ENCODE data around the gene FBXO5. TPM values are rescaled to one million over a fixed set of nuclear protein-coding genes. Genes with fewer than 3 reads are reported as not detected.
A peak's percentile ranks its signal among the peaks of the same experiment; 100 is the strongest.

The FBXO5 gene
- total RNA-seq, 5 donors from 2014 or later (not counting 1 experiment from before 2014, with no cell fraction given), result 4.4 to 9.3 (median 8.1) TPM

GRCh38 chr6:153024709-153025017 lies 41.8 kb upstream of the FBXO5 start:
- Mint-ChIP-seq H3K27ac (no peak overlapping the region), H3K9me3 (no peaks in the 10 kb centered on the region), H3K27me3 (peaks cover 6 to 21% of the 10 kb centered on the region in 2 donors), H3K4me1 (no peaks in the 10 kb centered on the region), H3K36me3 (no peaks in the 10 kb centered on the region), H3K4me3 (no peak overlapping the region)
- no CpG with 5 or more reads among the region's 1 CpG for WGBS (ENCODE audit: insufficient coverage)
- no peak overlapping the region for H3K27ac ChIP-seq (ENCODE audit: low read length)
- CTCF ChIA-PET, result interaction anchor here (0.5 to 1.6 kb wide), 6 partner anchors 24 to 1128 kb away, joined by 3 to 7 read pairs (median 4); no protein-coding TSS in a partner anchor
- DNase-seq, result no peak
- no peaks in the 10 kb centered on the region for H3K36me3 ChIP-seq (ENCODE audit: control insufficient read depth in 2 of 2, extremely low read depth in 1 of 2, insufficient read depth in 1 of 2, low read length in 1 of 2)
- no peaks in the 10 kb centered on the region for H3K27me3 ChIP-seq (replicated peaks in 1 of 2; ENCODE audit: control insufficient read depth in 2 of 2, extremely low read depth in 1 of 2, insufficient read depth in 2 of 2, low read length in 1 of 2)
- POLR2A ChIA-PET, result interaction anchor here in 1 of 2 donors (0.7 kb wide), 1 partner anchor 11 kb away, joined by 3 read pairs; no protein-coding TSS in a partner anchor
- no peak for ATAC-seq (replicated peaks in 1 of 4)
- H3K9me3 ChIP-seq, result no peaks in the 10 kb centered on the region
- no peaks in the 10 kb centered on the region for H3K4me1 ChIP-seq (ENCODE audit: control insufficient read depth in 1 of 2, extremely low read depth in 1 of 2, insufficient read depth in 2 of 2, low read length in 2 of 2)
- H3K4me3 ChIP-seq (ENCODE audit: control insufficient read depth in 1 of 2, extremely low read depth in 1 of 2, low read length in 1 of 2), result no peak overlapping the region

GRCh38 chr6:153023977-153024708 lies 41.3 kb upstream of the FBXO5 start:
- Mint-ChIP-seq H3K4me1 (no peaks in the 10 kb centered on the region), H3K27me3 (peaks cover 6 to 21% of the 10 kb centered on the region in 2 donors), H3K27ac (no peak overlapping the region), H3K4me3 (no peak overlapping the region), H3K9me3 (no peaks in the 10 kb centered on the region), H3K36me3 (no peaks in the 10 kb centered on the region)
- H3K9me3 ChIP-seq, result no peaks in the 10 kb centered on the region
- H3K4me1 ChIP-seq (ENCODE audit: control insufficient read depth in 1 of 2, extremely low read depth in 1 of 2, insufficient read depth in 2 of 2, low read length in 2 of 2), result no peaks in the 10 kb centered on the region
- DNase-seq (peak in 25 of 35 experiments; percentile 3 to 78 (median 18)), ATAC-seq (replicated peaks in 1 of 4) (peak; percentile 71 to 83 (median 77))
- CTCF ChIA-PET, result interaction anchor here in 1 of 2 donors (0.6 to 1.1 kb wide), 3 partner anchors 69 to 1128 kb away, joined by 3 to 6 read pairs (median 4); no protein-coding TSS in a partner anchor
- H3K27me3 ChIP-seq (replicated peaks in 1 of 2; ENCODE audit: control insufficient read depth in 2 of 2, extremely low read depth in 1 of 2, insufficient read depth in 2 of 2, low read length in 1 of 2), result no peaks in the 10 kb centered on the region
- 23% methylated on average over 4 of the region's 6 CpGs for WGBS (ENCODE audit: insufficient coverage)
- POLR2A ChIA-PET, result no interaction called here
- H3K36me3 ChIP-seq (ENCODE audit: control insufficient read depth in 2 of 2, extremely low read depth in 1 of 2, insufficient read depth in 1 of 2, low read length in 1 of 2), result no peaks in the 10 kb centered on the region
- no peak overlapping the region for H3K27ac ChIP-seq (ENCODE audit: low read length)
- H3K4me3 ChIP-seq (ENCODE audit: control insufficient read depth in 1 of 2, extremely low read depth in 1 of 2, low read length in 1 of 2), result no peak overlapping the region

GRCh38 chr6:153018355-153018754 lies 35.5 kb upstream of the FBXO5 start:
- no peaks in the 10 kb centered on the region for H3K4me1 ChIP-seq (ENCODE audit: control insufficient read depth in 1 of 2, extremely low read depth in 1 of 2, insufficient read depth in 2 of 2, low read length in 2 of 2)
- no peak overlapping the region for H3K4me3 ChIP-seq (ENCODE audit: control insufficient read depth in 1 of 2, extremely low read depth in 1 of 2, low read length in 1 of 2)
- H3K27me3 ChIP-seq (replicated peaks in 1 of 2; ENCODE audit: control insufficient read depth in 2 of 2, extremely low read depth in 1 of 2, insufficient read depth in 2 of 2, low read length in 1 of 2), result no peaks in the 10 kb centered on the region
- no peak for ATAC-seq (replicated peaks in 1 of 4)
- no CpG with 5 or more reads among the region's 3 CpGs for WGBS (ENCODE audit: insufficient coverage)
- ChIA-PET CTCF (interaction anchor here in 1 of 2 donors (1.1 kb wide), 1 partner anchor 70 kb away, joined by 3 read pairs; no protein-coding TSS in a partner anchor), POLR2A (no interaction called here)
- Mint-ChIP-seq H3K36me3 (no peaks in the 10 kb centered on the region), H3K9me3 (no peaks in the 10 kb centered on the region), H3K4me3 (no peak overlapping the region), H3K27me3 (peaks cover 15 to 19% of the 10 kb centered on the region in 2 donors), H3K27ac (no peak overlapping the region), H3K4me1 (no peaks in the 10 kb centered on the region)
- H3K9me3 ChIP-seq, result no peaks in the 10 kb centered on the region
- no peak overlapping the region for H3K27ac ChIP-seq (ENCODE audit: low read length)
- no peak for DNase-seq
- H3K36me3 ChIP-seq (ENCODE audit: control insufficient read depth in 2 of 2, extremely low read depth in 1 of 2, insufficient read depth in 1 of 2, low read length in 1 of 2), result no peaks in the 10 kb centered on the region

- POLR2A ChIA-PET, result no interaction called here
Measured at GRCh38 chr6:153016846-153017245, 34.0 kb upstream of the FBXO5 start.

GRCh38 chr6:153015094-153015640 lies 32.3 kb upstream of the FBXO5 start:
- Mint-ChIP-seq H3K9me3 (no peaks in the 10 kb centered on the region), H3K4me3 (no peak overlapping the region), H3K36me3 (no peaks in the 10 kb centered on the region), H3K27me3 (peaks cover 17 to 21% of the 10 kb centered on the region in 2 donors), H3K27ac (no peak overlapping the region), H3K4me1 (no peaks in the 10 kb centered on the region)
- no peak for ATAC-seq (replicated peaks in 1 of 4)
- Histone ChIP-seq H3K4me3 (ENCODE audit: control insufficient read depth in 1 of 2, extremely low read depth in 1 of 2, low read length in 1 of 2) (no peak overlapping the region), H3K27ac (ENCODE audit: low read length) (no peak overlapping the region), H3K27me3 (replicated peaks in 1 of 2; ENCODE audit: control insufficient read depth in 2 of 2, extremely low read depth in 1 of 2, insufficient read depth in 2 of 2, low read length in 1 of 2) (no peaks in the 10 kb centered on the region), H3K4me1 (ENCODE audit: control insufficient read depth in 1 of 2, extremely low read depth in 1 of 2, insufficient read depth in 2 of 2, low read length in 2 of 2) (no peaks in the 10 kb centered on the region), H3K9me3 (no peaks in the 10 kb centered on the region), H3K36me3 (ENCODE audit: control insufficient read depth in 2 of 2, extremely low read depth in 1 of 2, insufficient read depth in 1 of 2, low read length in 1 of 2) (no peaks in the 10 kb centered on the region)
- no CpG with 5 or more reads among the region's 4 CpGs for WGBS (ENCODE audit: insufficient coverage)
- ChIA-PET CTCF (interaction anchor here in 1 of 2 donors (0.6 kb wide), 2 partner anchors 16 to 556 kb away, joined by 3 read pairs; no protein-coding TSS in a partner anchor), POLR2A (no interaction called here)
- DNase-seq, result no peak

More at GRCh38 chr6:153016846-153017245, 34.0 kb upstream of the FBXO5 start:
- Mint-ChIP-seq H3K27ac (no peak overlapping the region), H3K36me3 (no peaks in the 10 kb centered on the region), H3K4me3 (no peak overlapping the region), H3K4me1 (no peaks in the 10 kb centered on the region), H3K27me3 (peaks cover 21% of the 10 kb centered on the region in 2 donors), H3K9me3 (no peaks in the 10 kb centered on the region)
- 100% methylated on average over 2 of the region's 3 CpGs for WGBS (ENCODE audit: insufficient coverage)
- Histone ChIP-seq H3K36me3 (ENCODE audit: control insufficient read depth in 2 of 2, extremely low read depth in 1 of 2, insufficient read depth in 1 of 2, low read length in 1 of 2) (no peaks in the 10 kb centered on the region), H3K9me3 (no peaks in the 10 kb centered on the region), H3K27ac (ENCODE audit: low read length) (no peak overlapping the region), H3K27me3 (replicated peaks in 1 of 2; ENCODE audit: control insufficient read depth in 2 of 2, extremely low read depth in 1 of 2, insufficient read depth in 2 of 2, low read length in 1 of 2) (no peaks in the 10 kb centered on the region), H3K4me3 (ENCODE audit: control insufficient read depth in 1 of 2, extremely low read depth in 1 of 2, low read length in 1 of 2) (no peak overlapping the region), H3K4me1 (ENCODE audit: control insufficient read depth in 1 of 2, extremely low read depth in 1 of 2, insufficient read depth in 2 of 2, low read length in 2 of 2) (no peaks in the 10 kb centered on the region)
- no peak for DNase-seq
- CTCF ChIA-PET, result no interaction called here
- no peak for ATAC-seq (replicated peaks in 1 of 4)

GRCh38 chr6:153013438-153013837 lies 30.6 kb upstream of the FBXO5 start:
- H3K27ac Mint-ChIP-seq, result no peak overlapping the region
- H3K36me3 ChIP-seq (ENCODE audit: control insufficient read depth in 2 of 2, extremely low read depth in 1 of 2, insufficient read depth in 1 of 2, low read length in 1 of 2), result no peaks in the 10 kb centered on the region
- H3K4me1 Mint-ChIP-seq, result no peaks in the 10 kb centered on the region
- ATAC-seq (replicated peaks in 1 of 4), result no peak
- peaks cover 13 to 18% of the 10 kb centered on the region in 2 donors for H3K27me3 Mint-ChIP-seq
- no peak overlapping the region for H3K4me3 ChIP-seq (ENCODE audit: control insufficient read depth in 1 of 2, extremely low read depth in 1 of 2, low read length in 1 of 2)
- H3K9me3 ChIP-seq, result no peaks in the 10 kb centered on the region
- WGBS (ENCODE audit: insufficient coverage), result 38% methylated on average over 1 of the region's 2 CpGs
- no peaks in the 10 kb centered on the region for H3K4me1 ChIP-seq (ENCODE audit: control insufficient read depth in 1 of 2, extremely low read depth in 1 of 2, insufficient read depth in 2 of 2, low read length in 2 of 2)
- H3K4me3 Mint-ChIP-seq, result no peak overlapping the region
- POLR2A ChIA-PET, result interaction anchor here in 1 of 2 donors (0.6 kb wide), 1 partner anchor 11 kb away, joined by 3 read pairs; no protein-coding TSS in a partner anchor
- no peaks in the 10 kb centered on the region for H3K27me3 ChIP-seq (replicated peaks in 1 of 2; ENCODE audit: control insufficient read depth in 2 of 2, extremely low read depth in 1 of 2, insufficient read depth in 2 of 2, low read length in 1 of 2)
- no peaks in the 10 kb centered on the region for H3K9me3 Mint-ChIP-seq
- no peak overlapping the region for H3K27ac ChIP-seq (ENCODE audit: low read length)
- H3K36me3 Mint-ChIP-seq, result no peaks in the 10 kb centered on the region
- DNase-seq, result no peak
- CTCF ChIA-PET, result no interaction called here
